ENCODE measurements around the gene P2RX5. TPM values are rescaled to one million over a fixed set of nuclear protein-coding genes. Genes with fewer than 3 reads are reported as not detected.

P2RX5 gene
- total RNA-seq, 1 experiment from 2014 or later, result 8.8 TPM

DNA sequence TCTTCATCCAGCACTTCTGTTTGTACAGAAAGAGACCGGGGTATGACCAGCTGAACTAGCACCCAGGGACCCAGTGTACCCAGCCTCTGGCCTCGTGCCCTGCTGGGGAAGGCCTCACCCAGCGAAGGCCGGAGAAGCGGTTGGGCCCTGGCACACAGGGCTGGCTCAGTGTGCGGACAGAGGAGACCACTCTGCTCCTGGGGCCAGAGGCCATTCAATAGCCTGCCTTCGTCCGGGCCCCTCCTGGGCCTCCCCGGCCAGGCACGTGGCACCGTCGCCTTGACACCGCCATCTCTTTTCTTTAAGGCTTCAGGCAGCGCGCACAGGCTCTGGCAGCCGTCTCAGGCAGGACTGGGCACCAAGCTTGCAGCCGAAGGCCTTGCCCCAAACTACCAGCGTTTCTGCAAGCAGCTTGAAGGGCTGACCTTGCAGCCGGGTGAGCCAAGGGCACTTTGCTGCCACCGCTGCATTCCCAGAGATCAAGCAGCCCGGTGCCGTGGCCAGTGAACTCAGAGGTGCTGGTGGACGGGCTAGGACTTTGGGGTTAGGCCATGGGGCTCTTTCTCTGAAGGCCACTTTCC is 35.6 kb downstream of the P2RX5 start (continued):
- TF ChIP-seq ZNF512 (CRISPR knock-in tag; IDR thresholded peaks at IDR 0.05; ENCODE audit: borderline replicate concordance), result no peak
- TF ChIP-seq ZNF671 (CRISPR knock-in tag; IDR thresholded peaks at IDR 0.05), result no peak
- TF ChIP-seq ZBTB21 (CRISPR knock-in tag; IDR thresholded peaks at IDR 0.05; ENCODE audit: borderline replicate concordance), result no peak
- no peak for TF ChIP-seq NFYB (CRISPR knock-in tag; conservative IDR thresholded peaks at IDR 0.05; ENCODE audit: low read depth)
- TF ChIP-seq NFE2L1 (CRISPR knock-in tag; IDR thresholded peaks at IDR 0.05), result no peak

- Mint-ChIP-seq H3K27me3 (ENCODE audit: low read depth) (no peaks in the 10 kb centered on the region), H3K4me3 (no peak overlapping the region), H3K9me3 (no peaks in the 10 kb centered on the region), H3K27ac (no peak overlapping the region), H3K36me3 (peaks cover 5% of the 10 kb centered on the region; the same call in 1 of the 2 replicates), H3K4me1 (no peaks in the 10 kb centered on the region)
- TF ChIP-seq GTF2I (CRISPR knock-in tag; conservative IDR thresholded peaks at IDR 0.05), result no peak
- no peak for TF ChIP-seq EMX1 (CRISPR knock-in tag; IDR thresholded peaks at IDR 0.05)
- TF ChIP-seq, protein P1, sequence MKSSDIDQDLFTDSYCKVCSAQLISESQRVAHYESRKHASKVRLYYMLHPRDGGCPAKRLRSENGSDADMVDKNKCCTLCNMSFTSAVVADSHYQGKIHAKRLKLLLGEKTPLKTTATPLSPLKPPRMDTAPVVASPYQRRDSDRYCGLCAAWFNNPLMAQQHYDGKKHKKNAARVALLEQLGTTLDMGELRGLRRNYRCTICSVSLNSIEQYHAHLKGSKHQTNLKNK (CRISPR knock-in tag; IDR thresholded peaks at IDR 0.05), result no peak
- no peak for TF ChIP-seq MYBL2 (CRISPR knock-in tag; IDR thresholded peaks at IDR 0.05)
- TF ChIP-seq AR (CRISPR knock-in tag; IDR thresholded peaks at IDR 0.05), result no peak
- no peak for TF ChIP-seq HMGA2 (CRISPR knock-in tag; IDR thresholded peaks at IDR 0.05)
- no peak for TF ChIP-seq TEAD1 (CRISPR knock-in tag; IDR thresholded peaks at IDR 0.05)
- CTCF ChIA-PET, result interaction anchor here (1.0 kb wide), 1 partner anchor 23 kb away, joined by 3 read pairs; no protein-coding TSS in a partner anchor
- POLR2A ChIA-PET, result no interaction called here
- ATAC-seq, result no peak
- no peak for DNase-seq (ENCODE audit: low spot score)
These were observed 36.3 kb downstream of the P2RX5 start for GRCh38 chr17:3659541-3660111.

- Mint-ChIP-seq H3K27ac (no peak overlapping the region), H3K36me3 (no peaks in the 10 kb centered on the region), H3K27me3 (ENCODE audit: low read depth) (no peaks in the 10 kb centered on the region), H3K9me3 (no peaks in the 10 kb centered on the region), H3K4me1 (no peaks in the 10 kb centered on the region), H3K4me3 (no peak overlapping the region)
- ChIA-PET POLR2A (no interaction called here), CTCF (interaction anchor here (1.0 kb wide), 1 partner anchor 24 kb away, joined by 3 read pairs; no protein-coding TSS in a partner anchor)
- DNase-seq (ENCODE audit: low spot score) (no peak), ATAC-seq (no peak)
- no peak for TF ChIP-seq OVOL2 (CRISPR knock-in tag; IDR thresholded peaks at IDR 0.05; ENCODE audit: borderline replicate concordance)
- TF ChIP-seq RORB (CRISPR knock-in tag; IDR thresholded peaks at IDR 0.05), result no peak
- TF ChIP-seq ATF2 (CRISPR knock-in tag; IDR thresholded peaks at IDR 0.05; ENCODE audit: borderline replicate concordance, low read depth), result no peak
- TF ChIP-seq, protein P2, sequence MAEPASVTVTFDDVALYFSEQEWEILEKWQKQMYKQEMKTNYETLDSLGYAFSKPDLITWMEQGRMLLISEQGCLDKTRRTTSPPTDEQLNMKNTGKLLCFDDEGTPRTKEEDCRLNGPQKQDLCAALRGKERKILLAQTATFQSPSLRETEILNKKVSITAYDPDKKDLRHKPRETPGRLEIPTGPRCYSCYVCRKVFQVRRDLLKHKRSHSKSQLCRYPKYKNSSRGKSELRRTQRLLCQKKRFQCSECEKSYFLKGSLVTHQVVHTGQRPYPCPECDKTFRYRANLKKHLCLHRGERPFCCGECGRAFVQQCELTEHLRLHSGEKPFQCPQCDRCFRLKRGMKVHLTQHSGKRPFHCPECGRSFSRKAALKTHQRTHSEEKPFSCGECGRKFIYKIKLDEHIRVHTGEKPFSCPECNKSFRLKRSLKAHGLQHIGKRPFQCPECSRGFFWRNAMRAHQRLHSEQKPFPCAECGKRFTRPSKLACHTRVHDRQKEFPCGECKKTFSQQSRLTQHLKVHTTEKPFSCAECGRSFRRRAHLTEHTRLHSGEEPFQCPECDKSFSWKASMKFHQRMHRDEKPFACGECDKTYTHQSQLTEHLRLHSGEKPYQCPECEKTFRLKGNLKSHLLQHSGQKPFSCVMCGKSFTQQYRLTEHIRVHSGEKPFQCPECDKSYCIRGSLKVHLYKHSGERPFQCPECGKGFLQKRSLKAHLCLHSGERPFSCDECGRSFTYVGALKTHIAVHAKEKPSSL (CRISPR knock-in tag; conservative IDR thresholded peaks at IDR 0.05), result no peak
- no peak for TF ChIP-seq ZNF512 (CRISPR knock-in tag; IDR thresholded peaks at IDR 0.05; ENCODE audit: borderline replicate concordance)
- no peak for TF ChIP-seq SOX15 (CRISPR knock-in tag; IDR thresholded peaks at IDR 0.05)
- TF ChIP-seq ZNF232 (CRISPR knock-in tag; IDR thresholded peaks at IDR 0.05), result no peak
- TF ChIP-seq ZNF396 (CRISPR knock-in tag; IDR thresholded peaks at IDR 0.05; ENCODE audit: borderline replicate concordance), result no peak
- no peak for TF ChIP-seq NR2C2 (CRISPR knock-in tag; IDR thresholded peaks at IDR 0.05)
- no peak for TF ChIP-seq GABPB1 (CRISPR knock-in tag; IDR thresholded peaks at IDR 0.05)
- TF ChIP-seq ZNF416 (CRISPR knock-in tag; IDR thresholded peaks at IDR 0.05), result no peak
- no peak for TF ChIP-seq GTF2I (CRISPR knock-in tag; conservative IDR thresholded peaks at IDR 0.05)
These were observed 37.0 kb downstream of the P2RX5 start for GRCh38 chr17:3658784-3659449.

Measured in WTC11 (cell line).